Stimulated activated CD4-positive, alpha-beta T cell treated with anti-CD3 and anti-CD28 coated beads, Interleukin-15, amount 100 ng/mL, for 48 hours (primary cell): ENCODE results near the gene ING2.
"Not testable (repeated sequence)": the region's sequence is repeated elsewhere in the genome, so short reads cannot be mapped to it uniquely, and the experiment has no call there.

Source experiments
- DNase-seq, 2 donors: peaks; one replicate each; pipeline ENCODE4 v3.0.0-alpha.2; 2020; ENCODE audit warnings: low read depth in 2 of 2

ING2 gene

GRCh38 chr4:183550345-183551093, 45.7 kb downstream of the ING2 start:
- DNase-seq: no peak

- DNase-seq: no peak
Observed at GRCh38 chr4:183552274-183553146, 47.7 kb downstream of the ING2 start.

GRCh38 chr4:183553147-183553478, 48.3 kb downstream of the ING2 start:
- not testable (repeated sequence) for DNase-seq

GRCh38 chr4:183553601-183554345, 48.9 kb downstream of the ING2 start:
- DNase-seq: no peak

GRCh38 chr4:183554346-183554686, 49.5 kb downstream of the ING2 start:
- no peak for DNase-seq

- no peak for DNase-seq
Observed at GRCh38 chr4:183554878-183555585, 50.2 kb downstream of the ING2 start.

GRCh38 chr4:183556947-183557346, 52.1 kb downstream of the ING2 start:
- no peak for DNase-seq

GRCh38 chr4:183557611-183558010, 52.8 kb downstream of the ING2 start:
- no peak for DNase-seq

- DNase-seq: no peak
Observed at GRCh38 chr4:183558873-183559272, 54.0 kb downstream of the ING2 start.

- DNase-seq: no peak
Observed at GRCh38 chr4:183561905-183562304, 57.0 kb downstream of the ING2 start.
